Stomach (tissue), 4 donors: ENCODE data around the gene ATN1.

Source experiments
- CTCF ChIP-seq, 7 experiments: fragments of 450-650 bp in 4 of 7; fragments of 200-600 bp in 3 of 7; sonication (generic) in 3 of 7; IDR thresholded peaks; one replicate each; pipeline ENCODE4 v1.5.1; 2016 to 2019; ENCODE audit warnings: antibody characterized with exemption in 7 of 7, control low read depth in 2 of 7, mild to moderate bottlenecking in 1 of 7
- POLR2A ChIP-seq, 4 donors: fragments of 450-650 bp; IDR thresholded peaks; one replicate each; pipeline ENCODE4 v1.6.1; 2016; ENCODE audit warnings: antibody characterized with exemption in 4 of 4, control low read depth in 2 of 4, mild to moderate bottlenecking in 1 of 4, moderate library complexity in 1 of 4
- POLR2AphosphoS5 ChIP-seq, 3 donors: sonication (generic); formaldehyde crosslinking; IDR thresholded peaks; one replicate each; pipeline ENCODE4 v1.6.1; 2016; ENCODE audit warnings: antibody characterized with exemption in 3 of 3

DNA sequence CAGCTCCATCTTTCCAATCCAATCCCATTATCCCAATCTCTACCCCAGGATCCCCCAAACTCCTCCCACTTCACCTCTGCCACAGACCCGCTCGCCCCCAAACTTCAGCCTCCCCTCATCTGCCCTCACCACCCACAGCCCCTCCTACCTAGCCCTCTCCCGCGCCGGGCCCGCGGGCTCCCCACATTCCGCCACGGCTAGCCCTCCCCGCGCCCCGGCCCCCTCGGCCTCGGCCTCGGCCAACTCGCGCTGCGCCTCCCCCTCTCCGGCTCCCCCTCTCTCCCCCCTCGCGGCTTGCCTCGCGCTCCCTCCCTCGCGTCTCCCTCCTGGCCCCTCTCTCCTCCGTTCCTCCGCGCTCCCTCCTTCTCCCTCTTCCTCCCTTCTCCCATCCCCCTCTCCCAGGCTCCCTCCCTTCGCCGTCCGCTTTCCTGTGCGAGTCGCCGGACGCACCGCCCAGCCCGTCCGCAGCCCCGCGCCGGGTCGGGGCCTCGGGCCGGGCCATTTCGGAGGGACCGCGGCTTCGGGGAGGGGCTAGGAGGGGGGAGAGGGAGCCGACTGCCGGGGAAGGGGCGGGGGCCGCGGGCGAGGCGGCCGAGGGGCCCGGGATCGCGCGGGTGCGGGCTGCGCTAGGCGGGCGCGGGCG is at the start of gene ATN1:
- no peak for TF ChIP-seq CTCF (IDR thresholded peaks at IDR 0.05)
- TF ChIP-seq POLR2AphosphoS5 (IDR thresholded peaks at IDR 0.05): peak; percentile 40 to 84 (median 75)
- no peak for TF ChIP-seq POLR2A (IDR thresholded peaks at IDR 0.05)
